Effector CD4-positive, alpha-beta T cell (primary cell): ENCODE measurements around the gene PRRX1.

ENCODE experiments used
- DNase-seq: peaks from one replicate; pipeline ENCODE4 v3.0.0-alpha.2; 2020

The PRRX1 gene

DNA sequence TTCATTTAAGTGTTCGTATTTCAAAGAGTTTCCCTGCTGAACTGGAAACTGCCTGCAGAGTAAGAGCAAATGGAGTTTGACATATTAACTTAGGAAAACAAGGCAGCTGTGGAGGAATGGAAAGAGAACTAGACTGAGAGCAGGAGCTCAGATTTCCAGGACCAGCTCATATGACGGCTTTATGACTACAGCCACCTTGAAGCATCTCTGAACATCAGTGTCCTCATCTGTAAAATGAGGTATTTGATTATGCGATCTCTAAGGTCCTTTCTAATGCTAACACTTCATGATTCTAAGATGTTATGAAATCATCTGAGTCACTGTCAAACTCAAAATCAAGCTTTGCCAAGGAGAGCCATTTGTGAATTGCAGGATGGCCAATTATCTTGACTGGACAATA lies 112.3 kb downstream of the PRRX1 start:
- no peak for DNase-seq

DNA sequence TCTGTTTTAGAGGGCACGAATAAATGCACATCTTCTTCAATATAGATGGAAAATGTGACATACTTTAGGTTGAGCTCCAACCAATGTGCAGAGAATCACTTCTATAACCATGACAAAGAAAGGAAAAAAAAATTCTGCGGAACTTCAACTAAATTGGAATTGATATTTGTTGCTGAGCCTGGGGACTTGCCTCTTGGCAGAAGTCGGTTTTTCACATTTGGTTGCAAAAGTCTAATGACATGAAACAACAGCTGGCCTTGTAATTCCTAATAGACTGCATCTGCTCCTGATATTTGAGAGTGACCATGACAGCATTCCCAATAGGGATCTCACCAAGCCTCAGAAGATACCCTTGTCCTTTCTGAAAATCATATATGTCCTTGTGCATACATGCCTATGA lies 112.8 kb downstream of the PRRX1 start:
- DNase-seq = no peak
